T-helper 2 cell treated with Interferon-gamma antibody and Interleukin-4, amounts not matched to agents 5 μg/mL and 100 μg/mL, for 36 hours (primary cell): ENCODE results near the gene CDK1.
A peak's percentile ranks its signal among the peaks of the same experiment; 100 is the strongest.

Experiments
- DNase-seq: peaks from one replicate; pipeline ENCODE4 v3.0.0; 2021; ENCODE audit warnings: low spot score
- H3K27ac Mint-ChIP-seq: one replicate; pipeline ENCODE4 v1.8.0; 2021; ENCODE audit warnings: mild to moderate bottlenecking, mixed read lengths
- H3K27me3 Mint-ChIP-seq: one replicate; pipeline ENCODE4 v1.8.0; 2021; ENCODE audit warnings: low read depth, mixed read lengths
- H3K36me3 Mint-ChIP-seq: one replicate; pipeline ENCODE4 v1.8.0; 2021; ENCODE audit warnings: low read depth, mixed read lengths
- H3K4me1 Mint-ChIP-seq: one replicate; pipeline ENCODE4 v1.8.0; 2021; ENCODE audit warnings: low read depth, mixed read lengths
- H3K4me3 Mint-ChIP-seq: one replicate; pipeline ENCODE4 v1.8.0; 2022; ENCODE audit warnings: mild to moderate bottlenecking, moderate library complexity, mixed read lengths
- H3K9me3 Mint-ChIP-seq: one replicate; pipeline ENCODE4 v1.8.0; 2021; ENCODE audit warnings: mixed read lengths

CDK1 gene

GRCh38 chr10:60809157-60809556 lies 30.9 kb downstream of the CDK1 start:
- H3K4me1 Mint-ChIP-seq, result no peaks in the 10 kb centered on the region
- no peaks in the 10 kb centered on the region for H3K9me3 Mint-ChIP-seq
- H3K36me3 Mint-ChIP-seq, result peaks cover 5% of the 10 kb centered on the region
- no peak overlapping the region for H3K27ac Mint-ChIP-seq
- H3K27me3 Mint-ChIP-seq, result no peaks in the 10 kb centered on the region
- no peak for DNase-seq
- H3K4me3 Mint-ChIP-seq, result no peak overlapping the region

GRCh38 chr10:60810437-60811182 lies 32.3 kb downstream of the CDK1 start:
- no peaks in the 10 kb centered on the region for H3K4me1 Mint-ChIP-seq
- DNase-seq, result no peak
- no peaks in the 10 kb centered on the region for H3K27me3 Mint-ChIP-seq
- no peak overlapping the region for H3K27ac Mint-ChIP-seq
- H3K36me3 Mint-ChIP-seq, result peaks cover 1% of the 10 kb centered on the region
- no peak overlapping the region for H3K4me3 Mint-ChIP-seq
- no peaks in the 10 kb centered on the region for H3K9me3 Mint-ChIP-seq

GRCh38 chr10:60816628-60817397 lies 38.5 kb downstream of the CDK1 start:
- peaks cover 22% of the 10 kb centered on the region for H3K27me3 Mint-ChIP-seq

GRCh38 chr10:60817398-60817805 lies 39.1 kb downstream of the CDK1 start:
- no peaks in the 10 kb centered on the region for H3K9me3 Mint-ChIP-seq

More at GRCh38 chr10:60816628-60817397, 38.5 kb downstream of the CDK1 start:
- DNase-seq, result peak; percentile 12
- Mint-ChIP-seq H3K4me1 (peaks cover 13% of the 10 kb centered on the region), H3K9me3 (no peaks in the 10 kb centered on the region), H3K4me3 (no peak overlapping the region), H3K27ac (no peak overlapping the region), H3K36me3 (no peaks in the 10 kb centered on the region)

GRCh38 chr10:60818134-60818770 lies 40.0 kb downstream of the CDK1 start:
- no peak for DNase-seq
- no peaks in the 10 kb centered on the region for H3K36me3 Mint-ChIP-seq
- no peaks in the 10 kb centered on the region for H3K9me3 Mint-ChIP-seq
- H3K27me3 Mint-ChIP-seq, result peaks cover 22% of the 10 kb centered on the region
- H3K4me1 Mint-ChIP-seq, result peaks cover 13% of the 10 kb centered on the region
- H3K27ac Mint-ChIP-seq, result no peak overlapping the region
- no peak overlapping the region for H3K4me3 Mint-ChIP-seq

More at GRCh38 chr10:60817398-60817805, 39.1 kb downstream of the CDK1 start:
- no peaks in the 10 kb centered on the region for H3K36me3 Mint-ChIP-seq
- peaks cover 13% of the 10 kb centered on the region for H3K4me1 Mint-ChIP-seq
- no peak for DNase-seq
- peaks cover 22% of the 10 kb centered on the region for H3K27me3 Mint-ChIP-seq
- H3K4me3 Mint-ChIP-seq, result no peak overlapping the region
- no peak overlapping the region for H3K27ac Mint-ChIP-seq

GRCh38 chr10:60819271-60819670 lies 41.0 kb downstream of the CDK1 start:
- no peak for DNase-seq
- no peaks in the 10 kb centered on the region for H3K9me3 Mint-ChIP-seq
- peaks cover 24% of the 10 kb centered on the region for H3K27me3 Mint-ChIP-seq
- H3K36me3 Mint-ChIP-seq, result no peaks in the 10 kb centered on the region
- no peak overlapping the region for H3K27ac Mint-ChIP-seq
- H3K4me3 Mint-ChIP-seq, result no peak overlapping the region
- peaks cover 13% of the 10 kb centered on the region for H3K4me1 Mint-ChIP-seq

GRCh38 chr10:60820093-60820754 lies 41.9 kb downstream of the CDK1 start:
- H3K4me3 Mint-ChIP-seq, result no peak overlapping the region
- peak; percentile 4 for DNase-seq
- no peaks in the 10 kb centered on the region for H3K9me3 Mint-ChIP-seq
- no peak overlapping the region for H3K27ac Mint-ChIP-seq
- peaks cover 26% of the 10 kb centered on the region for H3K27me3 Mint-ChIP-seq
- H3K36me3 Mint-ChIP-seq, result no peaks in the 10 kb centered on the region
- H3K4me1 Mint-ChIP-seq, result peaks cover 13% of the 10 kb centered on the region

- H3K27me3 Mint-ChIP-seq, result peaks cover 27% of the 10 kb centered on the region
- no peaks in the 10 kb centered on the region for H3K9me3 Mint-ChIP-seq
- H3K4me3 Mint-ChIP-seq, result no peak overlapping the region
- H3K4me1 Mint-ChIP-seq, result peaks cover 10% of the 10 kb centered on the region
- no peaks in the 10 kb centered on the region for H3K36me3 Mint-ChIP-seq
- no peak for DNase-seq
- no peak overlapping the region for H3K27ac Mint-ChIP-seq
Observed at GRCh38 chr10:60821656-60822055, 43.4 kb downstream of the CDK1 start.

GRCh38 chr10:60822809-60823208 lies 44.5 kb downstream of the CDK1 start:
- no peak for DNase-seq
- H3K27me3 Mint-ChIP-seq, result peaks cover 20% of the 10 kb centered on the region
- H3K4me1 Mint-ChIP-seq, result peaks cover 9% of the 10 kb centered on the region
- H3K36me3 Mint-ChIP-seq, result no peaks in the 10 kb centered on the region
- H3K9me3 Mint-ChIP-seq, result no peaks in the 10 kb centered on the region
- H3K27ac Mint-ChIP-seq, result no peak overlapping the region
- H3K4me3 Mint-ChIP-seq, result no peak overlapping the region

- Mint-ChIP-seq H3K9me3 (no peaks in the 10 kb centered on the region), H3K36me3 (no peaks in the 10 kb centered on the region), H3K4me1 (peaks cover 13% of the 10 kb centered on the region), H3K27ac (no peak overlapping the region), H3K27me3 (peaks cover 19% of the 10 kb centered on the region), H3K4me3 (no peak overlapping the region)
- DNase-seq, result no peak
Observed at GRCh38 chr10:60823324-60823723, 45.0 kb downstream of the CDK1 start.

- Mint-ChIP-seq H3K4me1 (peaks cover 11% of the 10 kb centered on the region), H3K27me3 (peaks cover 12% of the 10 kb centered on the region), H3K4me3 (no peak overlapping the region), H3K9me3 (no peaks in the 10 kb centered on the region), H3K27ac (no peak overlapping the region), H3K36me3 (no peaks in the 10 kb centered on the region)
- no peak for DNase-seq
Observed at GRCh38 chr10:60825520-60825919, 47.2 kb downstream of the CDK1 start.

- Mint-ChIP-seq H3K4me3 (no peak overlapping the region), H3K27ac (no peak overlapping the region), H3K27me3 (peaks cover 15% of the 10 kb centered on the region), H3K4me1 (peaks cover 8% of the 10 kb centered on the region), H3K9me3 (no peaks in the 10 kb centered on the region), H3K36me3 (no peaks in the 10 kb centered on the region)
- no peak for DNase-seq
Observed at GRCh38 chr10:60827791-60828488, 49.7 kb downstream of the CDK1 start.

- Mint-ChIP-seq H3K36me3 (no peaks in the 10 kb centered on the region), H3K27ac (no peak overlapping the region), H3K9me3 (no peaks in the 10 kb centered on the region), H3K27me3 (peaks cover 15% of the 10 kb centered on the region), H3K4me3 (no peak overlapping the region), H3K4me1 (peaks cover 8% of the 10 kb centered on the region)
- DNase-seq, result no peak
Observed at GRCh38 chr10:60828489-60828852, 50.2 kb downstream of the CDK1 start.
